Ishikawa (cell line): ENCODE data around the gene EGR2.

ENCODE experiments used
- CEBPB ChIP-seq: IDR thresholded peaks from 2 replicates; pipeline ENCODE4 v1.6.1; 2012
- CREB1 ChIP-seq: IDR thresholded peaks from 2 replicates; pipeline ENCODE4 v1.6.1; 2012; ENCODE audit warnings: low read depth
- EGR1 ChIP-seq: IDR thresholded peaks from 2 replicates; pipeline ENCODE4 v1.6.1; 2012
- EP300 ChIP-seq: IDR thresholded peaks from 2 replicates; pipeline ENCODE4 v1.6.1; 2012; ENCODE audit warnings: borderline replicate concordance
- NFIC ChIP-seq: IDR thresholded peaks from 2 replicates; pipeline ENCODE4 v1.6.1; 2012
- RAD21 ChIP-seq: IDR thresholded peaks from 2 replicates; pipeline ENCODE4 v1.6.1; 2012; ENCODE audit warnings: low read depth
- REST ChIP-seq: IDR thresholded peaks from 2 replicates; pipeline ENCODE4 v1.6.1; 2012; ENCODE audit warnings: low read depth, mild to moderate bottlenecking
- TAF1 ChIP-seq: IDR thresholded peaks from 2 replicates; pipeline ENCODE4 v1.6.1; 2012; ENCODE audit warnings: low read depth, mild to moderate bottlenecking
- TEAD4 ChIP-seq: IDR thresholded peaks from 2 replicates; pipeline ENCODE4 v1.6.1; 2012
- YY1 ChIP-seq: IDR thresholded peaks from 2 replicates; pipeline ENCODE4 v1.6.1; 2012; ENCODE audit warnings: low read depth
- TF ChIP-seq, protein P1 (sequence below): IDR thresholded peaks from 2 replicates; pipeline ENCODE4 v1.6.1; 2012
- TF ChIP-seq, protein P2 (sequence below): IDR thresholded peaks from 2 replicates; pipeline ENCODE4 v1.6.1; 2012

GRCh38 chr10:62829622-62830021, 13.5 kb upstream of the EGR2 start:
- TF ChIP-seq, protein P1, sequence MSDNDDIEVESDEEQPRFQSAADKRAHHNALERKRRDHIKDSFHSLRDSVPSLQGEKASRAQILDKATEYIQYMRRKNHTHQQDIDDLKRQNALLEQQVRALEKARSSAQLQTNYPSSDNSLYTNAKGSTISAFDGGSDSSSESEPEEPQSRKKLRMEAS: no peak
- no peak for TF ChIP-seq TEAD4
- TF ChIP-seq YY1: no peak
- TF ChIP-seq EP300: no peak
- TF ChIP-seq NFIC: no peak
- TF ChIP-seq CEBPB: no peak
- TF ChIP-seq REST: no peak
- TF ChIP-seq TAF1: no peak
- TF ChIP-seq EGR1: no peak
- TF ChIP-seq RAD21: no peak
- TF ChIP-seq CREB1: no peak
- TF ChIP-seq, protein P2, sequence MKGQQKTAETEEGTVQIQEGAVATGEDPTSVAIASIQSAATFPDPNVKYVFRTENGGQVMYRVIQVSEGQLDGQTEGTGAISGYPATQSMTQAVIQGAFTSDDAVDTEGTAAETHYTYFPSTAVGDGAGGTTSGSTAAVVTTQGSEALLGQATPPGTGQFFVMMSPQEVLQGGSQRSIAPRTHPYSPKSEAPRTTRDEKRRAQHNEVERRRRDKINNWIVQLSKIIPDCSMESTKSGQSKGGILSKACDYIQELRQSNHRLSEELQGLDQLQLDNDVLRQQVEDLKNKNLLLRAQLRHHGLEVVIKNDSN: no peak
